Measurements from ENCODE around the gene MAGED1.

Gene MAGED1

DNA sequence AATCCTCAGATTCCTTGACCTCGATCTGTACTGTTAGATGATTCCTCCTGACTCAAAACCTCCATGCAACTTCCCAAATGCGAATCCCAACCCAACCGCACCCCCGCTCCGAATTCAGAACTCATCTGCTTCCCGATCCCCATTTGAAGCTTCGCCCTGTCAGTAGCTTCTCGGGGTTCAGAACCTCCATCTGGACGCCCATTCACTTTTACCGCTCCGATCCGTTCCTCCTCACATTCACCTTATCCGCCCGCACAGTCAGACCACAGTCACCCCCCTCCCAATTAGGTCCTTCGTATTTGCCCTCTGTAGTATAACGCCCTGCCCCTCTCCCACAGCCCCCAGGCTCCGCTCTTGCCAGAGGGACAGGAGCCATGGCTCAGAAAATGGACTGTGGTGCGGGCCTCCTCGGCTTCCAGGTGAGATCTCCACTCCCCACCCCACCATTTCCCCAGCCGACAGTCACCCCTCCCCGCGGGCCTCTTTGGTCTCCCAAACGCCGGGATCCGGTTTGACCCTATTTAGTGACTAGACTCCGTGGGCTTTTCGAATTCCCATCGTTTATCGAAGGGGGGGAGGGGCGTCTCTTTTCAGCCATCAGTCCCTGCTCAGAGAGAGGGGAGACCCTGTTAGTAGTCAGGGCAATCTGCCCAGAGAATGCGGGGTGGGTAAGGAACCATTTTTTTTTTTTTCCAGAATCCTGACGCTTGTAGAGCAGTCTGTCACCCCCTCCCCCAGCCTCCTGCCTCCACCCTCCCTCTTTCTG is 691 bp downstream of the MAGED1 start:
- no peak overlapping the region for H2AFZ ChIP-seq (ENCODE audit: low read length)
- peak overlapping the region; percentile 83 for H3K27ac ChIP-seq (ENCODE audit: low read depth, low read length, poor library complexity, severe bottlenecking)
- no peaks in the 10 kb centered on the region for H3K9me3 ChIP-seq (ENCODE audit: low read length)
- H3F3A ChIP-seq (ENCODE audit: insufficient read depth, low read length), result no peaks in the 10 kb centered on the region
- no peaks in the 10 kb centered on the region for H3K27me3 ChIP-seq (ENCODE audit: insufficient read depth, low read length)
- peak overlapping the region; percentile 97 for H3K4me3 ChIP-seq (ENCODE audit: low read depth, low read length, poor library complexity, severe bottlenecking)
- TF ChIP-seq CTCF (IDR thresholded peaks at IDR 0.05; ENCODE audit: low read length), result no peak
- no peak for TF ChIP-seq EZH2 (IDR thresholded peaks at IDR 0.05; ENCODE audit: borderline replicate concordance, low read length)
- peaks cover 28% of the 10 kb centered on the region for H3K4me1 ChIP-seq (ENCODE audit: insufficient read depth, low read length, severe bottlenecking)
- peaks cover 35% of the 10 kb centered on the region for H3K36me3 ChIP-seq (ENCODE audit: insufficient read depth, low read length)
- H4K20me1 ChIP-seq (ENCODE audit: insufficient read depth, low read length), result no peaks in the 10 kb centered on the region
- H3K9ac ChIP-seq (ENCODE audit: low read length), result peak overlapping the region; percentile 97
- peak overlapping the region; percentile 89 for H3K4me2 ChIP-seq (ENCODE audit: low read length)
- no peaks in the 10 kb centered on the region for H3K79me2 ChIP-seq (ENCODE audit: insufficient read depth, low read length)
- H3K9me2 ChIP-seq (ENCODE audit: low read depth, low read length), result no peaks in the 10 kb centered on the region

GRCh38 chrX:51894697-51895336 is 1.4 kb downstream of the MAGED1 start:
- no peak for TF ChIP-seq EZH2 (IDR thresholded peaks at IDR 0.05; ENCODE audit: borderline replicate concordance, low read length)
- TF ChIP-seq CTCF (IDR thresholded peaks at IDR 0.05; ENCODE audit: low read length), result no peak
- H3K9ac ChIP-seq (ENCODE audit: low read length), result peak overlapping the region; percentile 97
- no peaks in the 10 kb centered on the region for H3K79me2 ChIP-seq (ENCODE audit: insufficient read depth, low read length)
- H3K27ac ChIP-seq (ENCODE audit: low read depth, low read length, poor library complexity, severe bottlenecking), result peak overlapping the region; percentile 83
- no peaks in the 10 kb centered on the region for H3K27me3 ChIP-seq (ENCODE audit: insufficient read depth, low read length)
- H3K36me3 ChIP-seq (ENCODE audit: insufficient read depth, low read length), result peaks cover 39% of the 10 kb centered on the region
- H2AFZ ChIP-seq (ENCODE audit: low read length), result no peak overlapping the region
- no peaks in the 10 kb centered on the region for H3F3A ChIP-seq (ENCODE audit: insufficient read depth, low read length)
- H3K9me2 ChIP-seq (ENCODE audit: low read depth, low read length), result no peaks in the 10 kb centered on the region
- H3K9me3 ChIP-seq (ENCODE audit: low read length), result no peaks in the 10 kb centered on the region
- H3K4me3 ChIP-seq (ENCODE audit: low read depth, low read length, poor library complexity, severe bottlenecking), result peak overlapping the region; percentile 97
- H3K4me2 ChIP-seq (ENCODE audit: low read length), result peak overlapping the region; percentile 89
- H4K20me1 ChIP-seq (ENCODE audit: insufficient read depth, low read length), result no peaks in the 10 kb centered on the region
- peaks cover 28% of the 10 kb centered on the region for H3K4me1 ChIP-seq (ENCODE audit: insufficient read depth, low read length, severe bottlenecking)

DNA sequence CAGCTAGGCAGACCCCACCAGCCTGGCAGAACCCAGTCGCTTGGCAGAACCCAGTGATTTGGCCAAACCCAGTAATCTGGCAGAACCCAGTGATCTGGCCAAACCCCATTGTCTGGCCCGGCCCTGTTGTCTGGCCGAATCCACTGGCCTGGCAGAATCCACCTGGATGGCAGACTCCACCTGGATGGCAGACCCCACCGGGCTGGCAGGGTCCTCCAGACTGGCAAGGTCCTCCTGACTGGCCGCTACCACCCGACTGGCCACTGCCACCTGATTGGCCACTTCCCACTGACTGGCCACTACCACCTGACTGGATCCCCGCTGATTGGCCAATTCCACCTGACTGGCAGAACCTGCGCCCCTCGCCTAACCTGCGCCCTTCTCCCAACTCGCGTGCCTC is 3.2 kb downstream of the MAGED1 start:
- Histone ChIP-seq H3F3A (ENCODE audit: insufficient read depth, low read length) (no peaks in the 10 kb centered on the region), H3K9me2 (ENCODE audit: low read depth, low read length) (no peaks in the 10 kb centered on the region), H3K4me2 (ENCODE audit: low read length) (no peak overlapping the region), H2AFZ (ENCODE audit: low read length) (no peak overlapping the region), H3K9me3 (ENCODE audit: low read length) (no peaks in the 10 kb centered on the region), H4K20me1 (ENCODE audit: insufficient read depth, low read length) (no peaks in the 10 kb centered on the region), H3K4me1 (ENCODE audit: insufficient read depth, low read length, severe bottlenecking) (peaks cover 24% of the 10 kb centered on the region), H3K27ac (ENCODE audit: low read depth, low read length, poor library complexity, severe bottlenecking) (no peak overlapping the region), H3K27me3 (ENCODE audit: insufficient read depth, low read length) (no peaks in the 10 kb centered on the region), H3K9ac (ENCODE audit: low read length) (no peak overlapping the region), H3K36me3 (ENCODE audit: insufficient read depth, low read length) (peaks cover 53% of the 10 kb centered on the region), H3K79me2 (ENCODE audit: insufficient read depth, low read length) (no peaks in the 10 kb centered on the region), H3K4me3 (ENCODE audit: low read depth, low read length, poor library complexity, severe bottlenecking) (no peak overlapping the region)
- TF ChIP-seq EZH2 (IDR thresholded peaks at IDR 0.05; ENCODE audit: borderline replicate concordance, low read length) (no peak), CTCF (IDR thresholded peaks at IDR 0.05; ENCODE audit: low read length) (no peak)

Data from OCI-LY1 (cell line).